Peyer's patch (tissue), 4 donors: ENCODE data around the gene LCN9.
"Not testable (repeated sequence)": the region's sequence is repeated elsewhere in the genome, so short reads cannot be mapped to it uniquely, and the experiment has no call there.

Experiments
- CTCF ChIP-seq, 6 experiments: fragments of 450-650 bp in 4 of 6; fragments of 200-600 bp in 2 of 6; sonication (generic) in 1 of 6; IDR thresholded peaks; one replicate each; pipeline ENCODE4 v1.5.1; 2017 to 2019; ENCODE audit warnings: antibody characterized with exemption in 6 of 6, mild to moderate bottlenecking in 3 of 6, moderate library complexity in 1 of 6
- POLR2A ChIP-seq, 2 donors: fragments of 450-650 bp; IDR thresholded peaks; one replicate each; pipeline ENCODE4 v1.5.1; 2017; ENCODE audit warnings: antibody characterized with exemption in 2 of 2, mild to moderate bottlenecking in 2 of 2, moderate library complexity in 2 of 2

- not testable (repeated sequence) for TF ChIP-seq CTCF, POLR2A (IDR thresholded peaks at IDR 0.05)
These were observed 5.9 kb downstream of the LCN9 start for GRCh38 chr9:135669018-135669417.
